ENCODE results near the gene ACSF3.
"Not testable (repeated sequence)": the region's sequence is repeated elsewhere in the genome, so short reads cannot be mapped to it uniquely, and the experiment has no call there.

The ACSF3 gene

GRCh38 chr16:89179656-89180315, 86.1 kb downstream of the ACSF3 start:
- DNase-seq, result no peak

- DNase-seq, result no peak
These were observed 89.8 kb downstream of the ACSF3 start for GRCh38 chr16:89183463-89183862.

GRCh38 chr16:89183975-89184676, 90.5 kb downstream of the ACSF3 start:
- DNase-seq, result no peak

GRCh38 chr16:89184677-89184932, 91.0 kb downstream of the ACSF3 start:
- DNase-seq, result no peak

GRCh38 chr16:89184933-89185794, 91.5 kb downstream of the ACSF3 start:
- DNase-seq, result no peak

- DNase-seq, result not testable (repeated sequence)
These were observed 92.4 kb downstream of the ACSF3 start for GRCh38 chr16:89185887-89186592.

GRCh38 chr16:89186593-89187031, 93.0 kb downstream of the ACSF3 start:
- peak; percentile 5 for DNase-seq

GRCh38 chr16:89187032-89187769, 93.5 kb downstream of the ACSF3 start:
- peak; percentile 36 for DNase-seq

GRCh38 chr16:89187770-89188392, 94.2 kb downstream of the ACSF3 start:
- peak; percentile 43 for DNase-seq

GRCh38 chr16:89188471-89189357, 95.1 kb downstream of the ACSF3 start:
- DNase-seq, result not testable (repeated sequence)

GRCh38 chr16:89189358-89190025, 95.8 kb downstream of the ACSF3 start:
- no peak for DNase-seq

GRCh38 chr16:89190150-89190958, 96.7 kb downstream of the ACSF3 start:
- DNase-seq, result no peak

GRCh38 chr16:89191033-89191900, 97.6 kb downstream of the ACSF3 start:
- DNase-seq, result no peak

- DNase-seq, result no peak
These were observed 98.2 kb downstream of the ACSF3 start for GRCh38 chr16:89191901-89192185.

- peak; percentile 90 for DNase-seq
These were observed 98.7 kb downstream of the ACSF3 start for GRCh38 chr16:89192186-89192955.

- DNase-seq, result peak; percentile 87
These were observed 99.4 kb downstream of the ACSF3 start for GRCh38 chr16:89192956-89193575.

GRCh38 chr16:89193576-89194293, 100.1 kb downstream of the ACSF3 start:
- no peak for DNase-seq
